Keratinocyte (primary cell): ENCODE measurements around the gene SHCBP1. TPM values are rescaled to one million over a fixed set of nuclear protein-coding genes. Genes with fewer than 3 reads are reported as not detected.

Experiments used
- DNase-seq: peaks from one replicate; pipeline ENCODE4 v3.0.0-alpha.2; 2011; ENCODE audit warnings: low read depth, missing footprints, low spot score
- FAIRE-seq: peaks from 2 replicates; lab custom pipeline; 2011; peaks lifted over from hg19 to GRCh38; lab: Jason Lieb, UNC
- H2AFZ ChIP-seq: 2 replicates; pipeline ENCODE4 v1.6.0; 2012; ENCODE audit warnings: low read length, control low read depth, inconsistent platforms; ENCODE audit not compliant: control insufficient read depth
- H3K27ac ChIP-seq: 2 replicates; pipeline ENCODE4 v1.5.1; 2011; ENCODE audit warnings: low read length; ENCODE audit not compliant: control insufficient read depth, insufficient read depth
- H3K27me3 ChIP-seq: 3 replicates; pipeline ENCODE4 v1.6.0; 2011; ENCODE audit warnings: low read length; ENCODE audit not compliant: control insufficient read depth, insufficient read depth; ENCODE audit errors: extremely low read depth
- H3K36me3 ChIP-seq, 2 experiments: 2 replicates in 1 of 2; 3 replicates in 1 of 2; pipeline ENCODE4 v1.5.1; 2011; ENCODE audit warnings: low read length in 2 of 2, mild to moderate bottlenecking in 1 of 2; ENCODE audit not compliant: control insufficient read depth in 2 of 2, insufficient read depth in 2 of 2; ENCODE audit errors: extremely low read depth in 1 of 2
- H3K4me1 ChIP-seq: 3 replicates; pipeline ENCODE4 v1.5.1; 2011; ENCODE audit warnings: low read length; ENCODE audit not compliant: control insufficient read depth, insufficient read depth; ENCODE audit errors: extremely low read depth
- H3K4me2 ChIP-seq: 3 replicates; pipeline ENCODE4 v1.6.0; 2011; ENCODE audit warnings: low read depth, low read length; ENCODE audit not compliant: control insufficient read depth, insufficient read depth; ENCODE audit errors: extremely low read depth
- H3K4me3 ChIP-seq, 3 experiments: fragments of 200-600 bp in 1 of 3; sonication (generic) in 1 of 3; 2 replicates in 2 of 3; 3 replicates in 1 of 3; pipeline ENCODE4 v1.5.1; 2011 to 2016; ENCODE audit warnings: low read length in 3 of 3, mild to moderate bottlenecking in 3 of 3, control low read depth in 2 of 3, inconsistent platforms in 1 of 3, low read depth in 1 of 3, mixed read lengths in 1 of 3, mixed run types in 1 of 3, moderate library complexity in 1 of 3; ENCODE audit not compliant: control insufficient read depth in 2 of 3, insufficient read depth in 2 of 3; ENCODE audit errors: extremely low read depth in 1 of 3
- H3K79me2 ChIP-seq: 2 replicates; pipeline ENCODE4 v1.6.0; 2012; ENCODE audit warnings: low read length; ENCODE audit not compliant: control insufficient read depth, insufficient read depth
- H3K9ac ChIP-seq: 3 replicates; pipeline ENCODE4 v1.6.0; 2011; ENCODE audit warnings: low read length; ENCODE audit not compliant: control insufficient read depth, insufficient read depth; ENCODE audit errors: extremely low read depth
- H3K9me1 ChIP-seq: 3 replicates; pipeline ENCODE4 v1.6.0; 2011; ENCODE audit warnings: low read length; ENCODE audit not compliant: control insufficient read depth, insufficient read depth; ENCODE audit errors: extremely low read depth
- H3K9me3 ChIP-seq: 2 replicates; pipeline ENCODE4 v1.5.1; 2012; ENCODE audit warnings: low read depth, low read length; ENCODE audit not compliant: control insufficient read depth
- H4K20me1 ChIP-seq: 3 replicates; pipeline ENCODE4 v1.6.0; 2011; ENCODE audit warnings: low read length; ENCODE audit not compliant: control insufficient read depth, insufficient read depth; ENCODE audit errors: extremely low read depth
- CTCF ChIP-seq, 3 experiments: IDR thresholded peaks in 1 of 3; conservative IDR thresholded peaks in 1 of 3; optimal IDR thresholded peaks in 1 of 3; 2 replicates in 2 of 3; 3 replicates in 1 of 3; pipeline versions ENCODE3 to v1.5.1; 2011; ENCODE audit warnings: low read length in 3 of 3, mild to moderate bottlenecking in 3 of 3, moderate library complexity in 2 of 3, control low read depth in 1 of 3, inconsistent platforms in 1 of 3; ENCODE audit not compliant: insufficient read depth in 2 of 3; ENCODE audit errors: extremely low read depth in 1 of 3
- EZH2 ChIP-seq: IDR thresholded peaks from one replicate; pipeline ENCODE4 v1.6.1; 2012; ENCODE audit warnings: inconsistent platforms, mild to moderate bottlenecking, low read length, moderate library complexity
- dilution Hi-C: fragments of 300-500 bp; cut with MboI; formaldehyde crosslinking; loops from one replicate; pipeline ENCODE4 v1.7.0; 2020; ENCODE audit warnings: low sequenced_read_pairs; ENCODE audit not compliant: extremely low pct_ligation_motif_present
- polyA plus RNA-seq, 5 experiments: library from polyadenylated mRNA; depleted of rRNA in 3 of 5; stranded (reverse) in 3 of 5; stranded (forward) in 1 of 5; unstranded in 1 of 5; fragments of >200 nt; gene quantifications; 1 replicate in 1 of 5; 2 replicates in 3 of 5; 3 replicates in 1 of 5; pipeline versions ENCODE4 v1.2.1 to v1.2.3, GENCODE V29; 2011 to 2012; ENCODE audit warnings: missing spikeins in 2 of 5, low read depth in 1 of 5, low replicate concordance in 1 of 5

SHCBP1 gene
- polyA plus RNA-seq, 1 donor (not counting 4 experiments of a cell fraction or from before 2014, with no cell fraction given): 18.0 TPM

- Histone ChIP-seq H3K9me1 (no peaks in the 10 kb centered on the region), H3K9ac (no peak overlapping the region), H2AFZ (no peak overlapping the region), H3K79me2 (peaks cover 2% of the 10 kb centered on the region), H3K4me1 (no peaks in the 10 kb centered on the region), H4K20me1 (no peaks in the 10 kb centered on the region), H3K4me2 (no peak overlapping the region), H3K27me3 (no peaks in the 10 kb centered on the region), H3K27ac (no peak overlapping the region), H3K36me3 (peaks cover 3 to 11% of the 10 kb centered on the region in 2 experiments), H3K4me3 (no peak overlapping the region), H3K9me3 (no peaks in the 10 kb centered on the region)
- no peak for DNase-seq
- dilution Hi-C loops: no loop called here
- TF ChIP-seq CTCF (optimal IDR thresholded peaks at IDR 0.05 in 1 of 3, IDR thresholded peaks at IDR 0.05 in 1 of 3, conservative IDR thresholded peaks at IDR 0.05 in 1 of 3; ENCODE audit: extremely low read depth in 1 of 3, insufficient read depth in 2 of 3, low read length in 3 of 3) (no peak), EZH2 (no peak)
- FAIRE-seq: no peak
These were observed 9.1 kb downstream of the SHCBP1 start for GRCh38 chr16:46612121-46612520.

DNA sequence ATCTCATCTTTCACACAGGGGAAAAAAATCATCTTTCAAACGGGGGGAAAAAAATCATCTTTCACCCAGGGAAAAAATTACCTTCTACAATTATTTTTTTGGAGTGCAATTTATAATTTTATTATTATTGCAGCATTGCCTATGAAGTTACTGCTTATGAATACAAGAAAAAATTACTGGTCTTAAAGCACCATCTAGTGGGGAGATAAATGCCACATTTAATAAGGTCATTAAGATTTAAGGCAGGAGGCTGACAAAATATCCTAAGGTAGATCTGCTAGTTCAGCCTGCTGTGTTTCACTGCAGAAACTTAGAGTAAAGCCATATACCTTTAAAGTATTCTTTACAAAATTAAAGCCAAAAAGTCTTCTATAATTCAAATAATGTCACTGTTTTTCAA, 13.7 kb downstream of the SHCBP1 start:
- Histone ChIP-seq H3K9me3 (no peaks in the 10 kb centered on the region), H3K27me3 (no peaks in the 10 kb centered on the region), H3K4me1 (no peaks in the 10 kb centered on the region), H4K20me1 (no peaks in the 10 kb centered on the region), H3K4me2 (no peak overlapping the region), H3K36me3 (peaks cover 0 to 5% of the 10 kb centered on the region in 2 experiments), H3K4me3 (no peak overlapping the region), H3K9me1 (no peaks in the 10 kb centered on the region), H2AFZ (no peak overlapping the region), H3K27ac (no peak overlapping the region), H3K9ac (no peak overlapping the region), H3K79me2 (no peaks in the 10 kb centered on the region)
- FAIRE-seq (no peak), DNase-seq (peak; percentile 7)
- dilution Hi-C loops: no loop called here
- TF ChIP-seq EZH2 (no peak), CTCF (optimal IDR thresholded peaks at IDR 0.05 in 1 of 3, IDR thresholded peaks at IDR 0.05 in 1 of 3, conservative IDR thresholded peaks at IDR 0.05 in 1 of 3; ENCODE audit: extremely low read depth in 1 of 3, insufficient read depth in 2 of 3, low read length in 3 of 3) (peak in 1 of 3 experiments; percentile 17)
